Measurements from ENCODE around the gene SLC9A8.

GRCh38 chr20:49896204-49896603, 83.6 kb downstream of the SLC9A8 start:
- TF ChIP-seq ARNTL (CRISPR knock-in tag; IDR thresholded peaks at IDR 0.05; ENCODE audit: borderline replicate concordance, low read depth) (no peak), ZFP30 (CRISPR knock-in tag; IDR thresholded peaks at IDR 0.05) (no peak)
- TF ChIP-seq, protein P1, sequence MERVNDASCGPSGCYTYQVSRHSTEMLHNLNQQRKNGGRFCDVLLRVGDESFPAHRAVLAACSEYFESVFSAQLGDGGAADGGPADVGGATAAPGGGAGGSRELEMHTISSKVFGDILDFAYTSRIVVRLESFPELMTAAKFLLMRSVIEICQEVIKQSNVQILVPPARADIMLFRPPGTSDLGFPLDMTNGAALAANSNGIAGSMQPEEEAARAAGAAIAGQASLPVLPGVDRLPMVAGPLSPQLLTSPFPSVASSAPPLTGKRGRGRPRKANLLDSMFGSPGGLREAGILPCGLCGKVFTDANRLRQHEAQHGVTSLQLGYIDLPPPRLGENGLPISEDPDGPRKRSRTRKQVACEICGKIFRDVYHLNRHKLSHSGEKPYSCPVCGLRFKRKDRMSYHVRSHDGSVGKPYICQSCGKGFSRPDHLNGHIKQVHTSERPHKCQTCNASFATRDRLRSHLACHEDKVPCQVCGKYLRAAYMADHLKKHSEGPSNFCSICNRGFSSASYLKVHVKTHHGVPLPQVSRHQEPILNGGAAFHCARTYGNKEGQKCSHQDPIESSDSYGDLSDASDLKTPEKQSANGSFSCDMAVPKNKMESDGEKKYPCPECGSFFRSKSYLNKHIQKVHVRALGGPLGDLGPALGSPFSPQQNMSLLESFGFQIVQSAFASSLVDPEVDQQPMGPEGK (CRISPR knock-in tag; IDR thresholded peaks at IDR 0.05; ENCODE audit: borderline replicate concordance) = no peak

All from SK-N-SH treated with all-trans-retinoic acid at 6 μM for 48 hours (cell line).